Measurements from ENCODE around the gene MEIOB.
"Not testable (repeated sequence)": the region's sequence is repeated elsewhere in the genome, so short reads cannot be mapped to it uniquely, and the experiment has no call there.

MEIOB gene, protein sequence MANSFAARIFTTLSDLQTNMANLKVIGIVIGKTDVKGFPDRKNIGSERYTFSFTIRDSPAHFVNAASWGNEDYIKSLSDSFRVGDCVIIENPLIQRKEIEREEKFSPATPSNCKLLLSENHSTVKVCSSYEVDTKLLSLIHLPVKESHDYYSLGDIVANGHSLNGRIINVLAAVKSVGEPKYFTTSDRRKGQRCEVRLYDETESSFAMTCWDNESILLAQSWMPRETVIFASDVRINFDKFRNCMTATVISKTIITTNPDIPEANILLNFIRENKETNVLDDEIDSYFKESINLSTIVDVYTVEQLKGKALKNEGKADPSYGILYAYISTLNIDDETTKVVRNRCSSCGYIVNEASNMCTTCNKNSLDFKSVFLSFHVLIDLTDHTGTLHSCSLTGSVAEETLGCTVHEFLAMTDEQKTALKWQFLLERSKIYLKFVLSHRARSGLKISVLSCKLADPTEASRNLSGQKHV

DNA sequence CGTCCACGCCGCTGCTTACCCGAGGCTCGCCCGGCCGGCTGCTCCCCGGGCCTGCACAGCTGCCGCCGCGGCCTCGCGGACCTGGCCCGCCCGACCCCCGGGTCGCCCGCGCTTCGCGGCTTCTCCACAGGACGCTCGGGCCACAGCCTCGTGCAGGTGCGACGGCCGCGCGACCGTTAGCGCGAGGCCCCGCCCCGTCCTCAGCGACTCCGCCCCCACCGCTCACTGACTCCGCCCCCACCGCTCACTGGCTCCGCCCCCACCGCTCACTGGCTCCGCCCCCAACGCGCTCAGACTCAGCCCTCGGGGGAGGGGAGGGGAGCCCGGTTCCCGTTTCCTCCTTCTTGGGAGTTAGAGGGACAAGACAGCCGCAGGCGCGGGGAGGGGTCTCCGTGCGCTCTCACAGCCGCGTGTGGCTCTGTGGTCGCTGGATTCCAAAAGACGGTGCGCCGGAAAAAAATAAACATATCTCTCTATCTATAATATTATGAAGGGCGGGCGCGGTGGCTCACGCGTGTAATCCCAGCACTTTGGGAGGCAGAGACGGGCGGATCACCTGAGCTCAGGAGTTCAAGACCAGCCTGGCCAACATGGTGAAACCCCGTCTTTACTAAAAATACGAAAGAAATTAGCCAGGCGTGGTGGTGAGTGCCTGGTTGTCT lies at the start of gene MEIOB:
Gene MEIOB, minus strand, starts transcription at position 191 of the 662 bp plus-strand sequence. CDS start 3,989 bp downstream, outside the sequence.
- no peak for DNase-seq

DNA sequence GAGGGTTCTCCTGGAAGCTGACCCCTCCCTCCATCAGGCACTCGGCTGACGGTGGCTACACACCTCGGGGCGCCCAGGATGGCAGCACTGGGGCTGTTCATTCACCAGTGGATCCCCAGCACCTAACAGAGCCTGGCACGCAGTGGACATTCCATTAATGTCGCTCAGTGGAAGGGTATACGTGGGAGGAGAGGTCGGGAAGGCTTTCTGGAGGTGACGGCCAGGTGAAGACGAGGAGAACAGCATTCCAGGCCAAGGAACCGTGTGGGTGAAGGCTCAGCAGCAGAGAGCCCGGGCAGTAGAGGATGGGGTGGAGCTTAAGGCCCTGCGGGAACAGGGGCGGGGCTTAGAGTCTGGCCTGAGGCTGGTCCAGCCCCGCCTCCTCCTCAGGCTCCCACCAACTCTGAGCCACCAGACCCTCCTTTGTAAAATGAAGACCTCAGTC lies 48.8 kb upstream of the MEIOB start:
- no peak for DNase-seq

DNA sequence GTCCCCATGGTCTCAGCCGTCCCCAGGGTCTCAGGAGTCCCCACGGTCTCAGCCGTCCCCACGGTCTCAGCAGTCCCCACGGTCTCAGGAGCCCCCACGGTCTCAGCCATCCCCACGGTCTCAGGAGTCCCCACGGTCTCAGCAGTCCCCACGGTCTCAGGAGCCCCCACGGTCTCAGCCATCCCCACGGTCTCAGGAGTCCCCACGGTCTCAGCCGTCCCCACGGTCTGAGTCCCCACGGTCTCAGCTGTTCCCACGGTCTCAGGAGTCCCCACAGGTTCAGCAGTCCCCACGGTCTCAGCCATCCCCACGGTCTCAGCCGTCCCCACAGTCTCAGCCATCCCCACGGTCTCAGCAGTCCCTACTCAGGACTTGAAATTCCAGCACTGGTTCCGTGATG lies 48.2 kb upstream of the MEIOB start:
- DNase-seq, result not testable (repeated sequence)

DNA sequence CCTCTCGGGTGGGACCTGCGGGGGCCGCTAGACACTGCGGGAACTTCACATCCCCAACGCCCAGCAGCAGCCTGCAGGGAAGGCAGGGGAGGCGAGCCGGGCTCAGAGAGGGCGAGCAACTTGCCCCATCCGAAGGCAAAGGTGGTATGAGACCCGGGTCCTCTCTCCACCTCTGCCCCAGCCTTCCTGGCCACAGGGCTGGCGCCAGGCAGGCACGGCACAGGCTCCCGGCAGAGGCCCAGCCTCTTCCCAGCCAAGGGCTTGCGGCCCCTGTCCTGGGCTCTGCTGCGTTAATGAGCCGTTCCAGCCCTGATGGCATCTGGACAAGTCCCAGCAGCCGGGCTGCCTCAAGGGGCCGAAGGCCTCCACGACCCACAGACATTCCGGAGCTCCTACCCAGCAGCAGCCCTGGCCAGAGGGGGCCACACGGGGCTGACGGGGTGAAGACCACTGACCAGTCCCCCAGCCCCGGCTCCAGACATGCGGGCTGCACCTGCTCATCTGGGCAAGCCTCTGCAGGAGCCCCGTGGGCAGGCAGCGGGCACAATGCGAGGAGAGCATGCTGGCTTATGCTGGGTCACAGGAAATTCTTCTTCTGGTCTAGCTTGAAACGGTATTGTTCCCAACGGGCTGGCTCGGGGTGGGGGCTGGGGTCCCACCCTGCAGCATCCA lies 47.5 kb upstream of the MEIOB start:
- no peak for DNase-seq

DNA sequence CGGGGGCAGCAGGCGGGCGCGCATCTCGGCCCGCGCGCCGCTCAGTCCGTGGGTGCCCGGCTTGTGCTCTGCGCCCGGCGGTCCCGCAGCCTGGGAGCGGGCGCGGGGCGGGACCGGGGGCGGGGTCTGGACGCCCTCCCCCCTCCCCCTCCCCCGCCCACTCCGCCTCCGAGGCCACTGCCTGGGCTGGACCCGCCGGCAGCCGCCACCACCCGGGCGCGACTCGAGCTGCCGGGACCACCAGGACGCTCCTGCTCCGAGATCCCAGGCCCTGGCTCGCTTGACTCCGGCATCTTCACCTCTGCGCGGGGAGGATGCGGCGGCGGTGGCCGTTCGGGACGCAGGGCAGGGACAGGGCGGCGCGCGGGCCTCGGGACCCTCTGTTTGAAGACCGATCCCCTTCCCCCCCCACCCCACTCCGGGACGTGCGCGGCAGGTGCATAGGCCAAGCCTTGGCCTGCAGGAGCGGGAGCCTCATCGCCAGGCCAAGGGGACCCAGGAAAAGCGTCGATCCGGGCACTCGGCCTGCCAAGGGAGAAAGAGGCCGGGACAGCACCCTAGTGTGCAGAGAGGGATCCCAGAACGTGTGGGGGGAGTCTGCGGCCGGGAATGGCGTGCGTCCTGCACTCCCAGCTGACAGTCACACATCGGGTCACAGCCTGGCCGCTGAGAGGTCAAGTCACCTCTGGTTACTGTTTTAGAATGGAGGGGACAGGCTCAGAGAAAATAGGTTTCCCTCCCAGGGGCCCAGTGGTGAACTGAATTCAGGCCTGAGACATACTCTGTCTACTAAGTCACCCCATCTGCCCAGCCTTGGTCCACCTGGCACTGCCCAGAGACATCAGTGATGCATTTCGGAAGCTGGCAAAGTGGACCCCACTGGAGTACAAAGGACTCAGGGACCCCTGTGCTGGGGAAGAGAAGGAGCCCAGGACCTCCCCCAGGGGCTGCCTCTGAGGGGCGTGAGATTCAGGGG lies 46.7 kb upstream of the MEIOB start, which contains the start of gene HS3ST6:
Gene HS3ST6, minus strand, starts transcription at position 65 of the 976 bp plus-strand sequence. CDS start 92 bp downstream, outside the sequence.
- no peak for DNase-seq

DNA sequence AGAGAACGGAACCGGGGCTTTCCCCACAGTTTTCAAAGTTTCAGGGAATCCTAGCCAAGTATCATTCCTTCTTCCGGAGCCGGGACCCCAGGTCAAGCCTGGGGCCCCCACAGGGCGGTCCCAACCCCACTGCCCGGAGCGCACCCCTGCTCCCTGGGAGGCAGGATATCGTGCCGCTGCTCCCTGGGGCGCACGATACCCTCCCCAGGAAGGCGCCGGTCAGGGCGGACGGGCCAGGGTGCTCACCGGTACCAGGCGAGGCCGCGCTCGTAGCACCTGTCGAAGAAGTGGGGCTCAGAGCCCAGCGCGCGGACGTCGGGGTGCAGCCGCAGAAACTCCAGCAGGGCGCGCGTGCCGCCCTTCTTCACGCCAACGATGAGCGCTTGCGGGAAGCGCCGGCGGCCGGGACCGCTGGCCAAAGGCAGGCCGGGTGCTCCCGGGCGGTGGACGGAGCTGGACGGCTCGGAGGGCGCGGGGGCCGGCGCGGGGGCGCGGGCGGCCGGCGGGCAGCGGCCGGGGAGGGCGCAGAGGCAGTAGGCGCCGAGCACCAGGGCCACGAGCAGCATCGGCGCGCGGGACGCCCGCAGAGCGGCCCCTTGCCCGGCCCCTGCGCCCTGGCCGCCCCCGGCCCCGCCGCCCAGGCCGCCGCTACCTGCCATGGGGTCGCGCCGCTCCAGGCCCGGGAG lies 45.8 kb upstream of the MEIOB start:
- DNase-seq, result no peak

DNA sequence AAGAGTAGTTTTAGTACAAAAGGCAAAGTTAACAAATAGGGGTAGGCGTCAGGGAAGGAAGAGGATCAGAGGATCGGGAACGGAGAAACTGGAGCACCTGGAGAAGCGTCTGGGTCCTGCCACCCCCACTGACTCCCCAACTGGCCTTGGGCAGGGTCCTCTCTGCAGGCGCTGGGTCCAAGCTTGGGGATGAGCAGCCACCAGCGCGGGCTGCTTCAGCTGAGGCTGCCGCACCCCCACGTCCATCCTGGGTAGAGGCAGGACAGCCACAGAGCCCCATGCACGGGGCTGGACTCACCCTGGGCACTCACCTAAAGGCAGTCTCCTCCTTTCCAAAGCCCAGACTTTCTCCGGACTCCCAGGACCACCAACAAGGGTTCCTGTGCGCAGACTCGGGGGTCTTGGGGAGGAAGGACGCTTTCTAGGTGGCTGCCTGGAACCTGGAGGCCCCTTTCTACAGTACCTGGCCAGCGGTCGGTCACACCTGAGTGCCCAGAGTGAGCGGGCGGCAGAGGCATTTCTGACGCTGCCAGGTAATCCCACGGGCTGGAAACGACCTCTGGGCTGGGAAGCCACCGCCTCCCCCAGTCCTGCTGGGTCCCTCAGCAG lies 45.2 kb upstream of the MEIOB start:
- DNase-seq, result no peak

DNA sequence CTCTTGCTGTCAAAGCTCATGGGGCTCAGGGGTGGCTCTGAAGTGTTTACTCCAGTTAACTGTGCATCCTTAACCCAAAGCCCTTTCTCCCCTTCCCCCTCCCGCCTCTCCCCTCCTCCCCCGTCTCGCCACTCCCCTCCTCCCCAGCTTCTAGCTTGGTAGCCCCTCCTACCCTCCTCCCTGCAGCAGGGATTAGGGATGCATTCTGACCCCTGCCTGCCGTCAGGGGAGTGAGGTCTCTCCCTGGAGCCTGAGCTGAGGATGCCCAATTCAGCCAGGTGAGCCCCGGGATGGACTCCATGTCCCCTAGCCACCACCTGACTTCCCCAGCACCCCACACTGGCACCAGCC lies 44.7 kb upstream of the MEIOB start:
- DNase-seq, result no peak

DNA sequence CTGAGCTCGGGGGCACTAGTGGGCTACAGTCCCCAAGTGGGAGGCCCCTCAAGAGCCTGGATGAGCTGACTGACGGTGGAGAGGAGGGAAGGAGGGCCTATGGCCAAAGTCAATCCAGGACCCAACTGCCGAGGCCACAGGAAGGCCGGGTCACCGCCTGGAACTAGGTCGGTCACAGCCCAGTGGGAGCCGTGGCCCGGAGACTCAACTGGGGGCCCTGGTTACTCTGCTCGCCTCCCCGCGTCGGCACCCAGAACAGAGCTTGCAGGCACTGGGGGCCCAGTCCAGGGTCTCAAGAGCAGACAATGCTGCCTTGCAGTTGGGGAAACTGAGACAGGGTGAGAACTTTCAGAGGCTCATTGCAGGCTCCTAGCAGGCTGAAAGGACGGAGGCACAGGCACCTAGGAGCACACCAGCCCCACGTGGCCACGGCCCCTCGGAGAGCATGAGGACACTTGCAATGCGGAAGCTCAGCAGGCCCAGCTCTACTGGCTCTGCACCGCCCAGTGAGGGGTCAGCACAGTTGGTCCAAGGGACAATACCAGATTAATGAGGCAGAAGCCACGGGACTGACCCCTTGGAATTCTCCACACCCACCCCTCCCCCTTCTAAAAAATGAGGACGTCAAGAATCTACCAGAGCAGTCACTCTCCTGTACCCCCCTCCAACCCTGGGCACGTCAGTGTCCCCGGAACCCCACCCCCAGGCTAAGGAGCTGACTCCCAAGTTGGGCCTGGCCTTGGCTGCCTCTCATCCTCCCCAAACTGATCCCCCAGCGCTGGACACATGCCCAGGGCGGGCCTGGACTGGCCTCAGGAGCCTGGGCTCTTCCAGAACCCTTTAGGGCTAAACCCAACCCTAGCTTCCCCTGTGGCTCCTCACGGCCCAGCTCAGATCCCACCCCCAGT lies 44.0 kb upstream of the MEIOB start:
- DNase-seq, result no peak

DNA sequence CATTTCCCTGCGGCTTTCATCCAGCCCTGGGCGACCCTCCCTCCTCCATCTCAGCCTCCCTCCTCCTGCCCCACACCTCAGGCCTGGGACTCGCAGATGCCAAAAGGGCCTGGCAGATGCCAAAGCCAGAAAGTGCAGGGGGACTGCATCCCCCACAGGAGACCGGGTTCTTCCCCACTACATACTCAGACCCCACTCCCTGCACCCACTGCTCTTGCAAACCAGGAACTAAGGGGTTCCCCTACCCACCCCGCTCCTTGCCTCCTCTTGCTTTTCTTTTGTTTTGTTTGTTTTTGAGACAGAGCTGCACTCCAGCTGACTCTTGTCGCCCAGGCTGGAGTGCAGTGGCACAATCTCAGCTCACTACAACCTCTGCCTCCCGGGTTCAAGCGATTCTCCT lies 43.0 kb upstream of the MEIOB start:
- DNase-seq, result no peak

DNA sequence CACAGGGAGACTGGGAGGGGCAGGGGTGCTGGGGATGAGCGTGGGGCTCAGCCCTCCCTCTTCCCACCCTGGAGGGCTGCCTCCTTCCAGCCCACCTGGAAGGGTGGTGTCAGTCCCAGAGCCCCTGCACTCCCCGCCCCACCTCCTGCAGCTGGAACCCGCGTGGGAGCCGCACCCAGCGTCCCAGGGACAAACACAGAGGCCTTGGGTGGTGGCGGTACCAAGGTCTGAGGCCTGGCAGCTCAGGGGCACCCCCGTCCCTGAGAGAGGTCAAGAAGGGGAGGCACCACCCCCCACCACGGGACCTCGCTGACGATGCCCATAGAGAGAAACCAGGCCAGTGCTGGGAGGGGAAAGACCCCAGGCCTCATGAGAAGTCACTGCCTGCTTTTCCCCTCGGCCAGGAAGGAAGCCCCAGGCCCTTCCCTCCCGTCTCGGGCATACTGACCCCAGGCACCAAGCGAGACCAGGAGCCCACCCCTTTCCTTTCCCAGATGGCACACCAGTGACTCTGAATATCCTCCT lies 42.2 kb upstream of the MEIOB start:
- no peak for DNase-seq

DNA sequence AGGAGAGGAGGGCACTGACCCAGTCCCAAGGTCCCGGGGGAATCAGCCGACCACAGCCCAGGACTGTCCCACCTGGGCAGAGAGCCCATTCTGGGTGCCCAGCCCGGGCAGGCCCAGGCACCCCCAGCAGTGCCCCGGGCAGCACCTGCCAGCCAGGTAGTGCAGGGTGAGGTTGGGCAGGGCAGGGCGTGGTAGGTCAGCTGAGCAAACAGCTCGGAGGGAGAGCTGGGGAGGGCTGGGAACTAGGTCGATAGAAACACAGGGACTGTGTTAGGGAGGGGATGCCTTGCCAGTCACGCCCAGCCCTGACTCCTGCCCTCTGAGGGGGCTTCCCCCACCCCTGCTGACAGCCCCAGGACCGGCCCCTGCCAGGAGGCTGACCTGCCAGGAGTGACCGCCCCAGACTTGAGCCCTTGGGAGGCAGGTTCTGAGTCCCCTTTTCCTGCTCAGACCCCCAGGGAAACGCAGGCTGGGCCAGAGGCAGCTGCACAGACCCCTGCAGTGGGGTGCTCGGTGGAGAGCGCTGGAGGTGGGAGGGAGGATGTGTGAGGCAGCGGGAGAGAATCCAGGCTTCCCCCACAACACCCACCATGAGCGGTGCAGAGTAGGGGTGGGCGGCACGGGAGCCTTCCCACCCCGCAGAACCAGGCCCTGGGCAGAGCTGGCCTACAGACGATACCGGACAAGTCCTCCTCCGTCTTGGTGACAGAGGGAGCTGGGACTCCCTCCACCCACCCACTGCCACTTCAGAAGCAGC lies 41.5 kb upstream of the MEIOB start:
- DNase-seq, result peak; percentile 19

DNA sequence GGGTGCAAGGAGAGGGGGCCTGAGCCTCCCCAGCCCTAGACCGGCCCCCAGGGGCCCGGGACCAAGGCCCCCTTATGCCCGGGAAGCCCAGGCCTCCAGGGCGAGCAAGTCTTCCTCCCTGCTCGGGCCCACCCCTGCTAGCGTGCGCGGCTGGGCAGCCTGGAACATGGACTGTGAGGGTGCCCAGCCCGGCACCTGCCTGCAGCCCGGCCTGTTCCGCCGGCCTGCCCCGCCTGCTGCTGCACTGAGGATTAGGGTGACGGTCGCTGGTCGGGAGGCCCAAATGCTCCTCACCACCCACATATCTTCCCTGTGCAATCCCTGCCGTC lies 40.2 kb upstream of the MEIOB start:
- DNase-seq, result no peak

DNA sequence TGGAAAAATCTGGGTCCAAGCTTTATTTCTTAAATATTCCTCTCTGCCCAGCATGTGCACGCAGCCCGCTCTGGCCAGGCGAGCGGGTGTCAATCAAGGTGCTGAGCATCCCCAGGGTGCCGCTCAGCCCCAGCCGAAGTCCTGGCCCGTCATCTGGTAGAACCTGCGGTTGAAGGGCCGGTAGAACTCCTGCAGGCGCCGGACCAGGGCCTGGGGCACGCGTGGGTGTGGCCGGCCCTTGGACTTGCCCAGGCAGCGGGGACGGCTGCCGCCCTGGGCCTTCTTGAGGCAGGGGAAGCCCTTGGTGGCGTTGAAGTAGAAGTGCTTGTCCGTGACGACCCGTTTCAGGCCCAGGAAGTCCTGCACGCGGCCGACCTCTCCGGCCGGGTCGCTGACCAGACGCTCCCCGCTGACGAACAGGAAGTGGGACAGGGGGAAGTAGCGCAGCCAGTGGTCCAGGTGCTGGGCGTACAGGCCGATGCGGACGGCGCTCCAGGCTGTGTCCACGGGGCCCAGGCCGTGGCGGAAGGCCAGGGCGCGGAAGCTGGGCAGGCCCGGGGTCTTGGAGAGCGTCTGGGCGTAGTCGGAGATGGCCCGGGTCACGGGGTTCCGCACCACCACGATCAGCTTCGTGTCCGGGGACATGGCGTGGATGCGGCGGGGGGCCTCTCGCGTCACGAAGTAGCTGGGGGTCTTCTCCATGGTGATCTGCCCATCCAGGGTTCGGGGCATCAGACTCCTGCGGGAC lies 39.7 kb upstream of the MEIOB start:
- no peak for DNase-seq

DNA sequence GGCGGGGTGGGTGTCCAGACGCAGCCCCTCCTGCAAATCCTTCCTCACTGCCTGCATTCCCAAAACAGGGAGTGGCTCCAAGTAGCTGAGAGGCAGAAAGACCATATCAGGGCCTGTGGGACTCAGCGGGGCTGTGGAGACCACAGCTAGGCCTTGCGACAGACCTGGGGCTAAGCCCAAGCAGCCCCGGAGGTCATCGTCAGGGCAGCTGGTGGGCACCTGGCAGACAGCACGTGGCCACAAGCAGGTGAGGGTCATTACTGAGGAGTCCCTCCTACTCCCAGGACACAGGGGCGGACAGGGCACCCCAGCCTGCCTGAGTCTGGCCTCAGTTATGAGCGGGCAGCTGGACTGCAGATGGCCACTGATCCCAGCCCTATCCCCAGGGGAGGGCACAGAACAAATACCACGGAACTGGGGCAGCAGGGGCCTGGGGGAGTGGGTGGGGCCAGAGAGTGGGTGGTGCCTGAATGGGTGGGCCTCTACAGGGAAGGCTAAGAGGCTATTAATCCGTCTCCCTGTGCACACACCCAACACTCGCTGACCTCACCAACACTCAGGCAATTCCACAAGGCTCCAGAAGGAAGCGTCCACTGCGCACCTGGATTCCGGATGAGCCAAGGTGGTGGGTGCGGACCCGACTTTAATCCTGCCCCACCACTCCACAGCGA lies 37.7 kb upstream of the MEIOB start:
- DNase-seq, result no peak

DNA sequence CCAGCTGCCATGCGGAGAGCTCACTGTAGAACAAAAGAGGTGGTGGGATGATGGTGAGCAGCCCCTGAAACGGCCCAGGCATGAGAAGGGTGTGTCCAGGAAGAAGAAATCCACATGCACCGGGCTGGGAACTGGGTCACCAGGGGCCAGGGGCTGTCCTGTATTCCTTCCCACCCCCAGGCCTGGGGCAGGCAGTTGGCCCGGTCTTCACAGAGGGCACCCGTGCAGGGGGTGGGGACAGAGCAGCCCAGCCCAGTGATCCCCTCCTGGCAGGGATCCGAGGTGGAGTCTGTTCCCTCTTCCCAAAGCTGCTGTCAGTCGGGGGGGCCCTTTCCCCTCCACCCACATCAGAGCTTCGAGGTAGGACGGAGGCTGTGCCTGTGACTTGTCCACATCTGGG lies 37.0 kb upstream of the MEIOB start:
- no peak for DNase-seq

DNA sequence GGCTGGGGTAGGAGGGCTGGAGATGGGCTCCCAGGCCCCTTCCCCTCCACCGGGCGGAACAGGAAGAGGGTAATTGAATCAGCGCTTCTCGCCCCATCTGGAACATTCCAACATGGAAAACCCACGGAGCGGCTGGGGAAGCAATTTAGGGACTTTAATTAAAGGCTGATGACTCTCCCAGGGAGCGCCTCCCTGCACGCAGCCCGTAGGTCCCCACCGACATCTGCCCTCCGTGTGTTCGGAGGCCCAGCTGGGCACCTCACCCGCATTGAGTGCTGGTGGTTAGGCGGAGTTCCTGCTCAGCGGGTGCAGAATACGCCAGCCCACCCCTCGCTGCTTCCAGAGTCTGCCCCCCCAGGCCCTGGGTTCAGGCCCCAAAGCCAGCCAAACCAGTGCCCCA lies 36.2 kb upstream of the MEIOB start:
- no peak for DNase-seq
